Keratinocyte (primary cell): ENCODE data around the gene TNRC18.

Source experiments
- CTCF ChIP-seq, 3 experiments: IDR thresholded peaks in 1 of 3; conservative IDR thresholded peaks in 1 of 3; optimal IDR thresholded peaks in 1 of 3; 2 replicates in 2 of 3; 3 replicates in 1 of 3; pipeline versions ENCODE3 to v1.5.1; 2011; ENCODE audit warnings: low read length in 3 of 3, mild to moderate bottlenecking in 3 of 3, moderate library complexity in 2 of 3, control low read depth in 1 of 3, inconsistent platforms in 1 of 3; ENCODE audit not compliant: insufficient read depth in 2 of 3; ENCODE audit errors: extremely low read depth in 1 of 3
- EZH2 ChIP-seq: IDR thresholded peaks from one replicate; pipeline ENCODE4 v1.6.1; 2012; ENCODE audit warnings: inconsistent platforms, mild to moderate bottlenecking, low read length, moderate library complexity

GRCh38 chr7:5455581-5456219 is 32.1 kb upstream of the TNRC18 start:
- TF ChIP-seq CTCF (optimal IDR thresholded peaks at IDR 0.05 in 1 of 3, IDR thresholded peaks at IDR 0.05 in 1 of 3, conservative IDR thresholded peaks at IDR 0.05 in 1 of 3; ENCODE audit: extremely low read depth in 1 of 3, insufficient read depth in 2 of 3, low read length in 3 of 3), result no peak
- TF ChIP-seq EZH2, result no peak
